GM23248 (cell line): ENCODE measurements around the gene ESR2.

Experiments
- EZH2 ChIP-seq: fragments of 200-600 bp; sonication (generic); IDR thresholded peaks from 2 replicates; pipeline ENCODE4 v1.6.1; 2018; ENCODE audit warnings: antibody characterized with exemption, mild to moderate bottlenecking; ENCODE audit not compliant: insufficient read depth, poor library complexity, severe bottlenecking
- EZH2phosphoT487 ChIP-seq: fragments of 200-600 bp; sonication (generic); IDR thresholded peaks from 2 replicates; pipeline ENCODE4 v1.6.1; 2018; ENCODE audit warnings: antibody characterized with exemption, moderate library complexity, mild to moderate bottlenecking, low read depth; ENCODE audit not compliant: insufficient read depth

DNA sequence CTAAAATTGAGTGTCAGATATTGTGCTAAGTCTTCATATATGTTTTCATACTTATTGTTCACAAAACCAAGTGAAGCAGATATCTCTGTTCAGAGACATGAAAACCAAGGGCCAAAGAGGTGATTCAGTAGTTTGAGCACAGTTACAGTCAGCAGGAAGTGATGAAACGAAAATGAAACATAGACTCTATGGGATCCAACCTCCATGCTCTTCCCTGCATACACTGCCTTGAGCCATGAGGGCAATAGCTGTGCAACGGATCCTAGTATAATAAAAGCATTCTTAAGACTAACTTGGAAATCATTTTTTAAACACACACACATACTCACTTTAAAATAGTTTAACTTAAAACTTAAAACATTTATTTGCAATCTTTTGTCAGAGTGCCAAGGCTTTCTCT is 27.9 kb downstream of the ESR2 start:
- no peak for TF ChIP-seq EZH2
- no peak for TF ChIP-seq EZH2phosphoT487
